ENCODE measurements around the gene OTOF.

DNA sequence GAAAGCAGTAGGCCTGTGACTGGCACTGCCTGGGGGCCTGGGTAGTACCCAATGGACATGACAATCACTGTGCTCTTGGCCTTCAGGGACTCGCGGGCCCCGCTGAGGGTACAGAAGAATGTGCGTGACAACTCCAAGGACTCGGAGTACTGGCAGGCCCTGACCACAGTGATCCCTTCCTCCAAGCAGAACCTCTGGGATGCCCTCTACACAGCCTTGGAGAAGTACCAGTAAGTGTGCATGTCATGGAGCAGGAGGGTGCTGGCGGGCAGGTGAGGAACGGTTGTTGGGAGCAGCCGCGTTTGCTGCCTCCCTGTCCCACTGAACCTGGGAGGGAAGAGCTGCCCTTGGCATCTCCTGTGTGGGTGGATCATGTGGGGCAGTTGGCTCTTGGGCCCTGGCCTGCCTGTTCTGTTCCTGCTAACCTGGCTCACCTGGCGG is 23.3 kb downstream of the OTOF start:
- TF ChIP-seq, protein P1, sequence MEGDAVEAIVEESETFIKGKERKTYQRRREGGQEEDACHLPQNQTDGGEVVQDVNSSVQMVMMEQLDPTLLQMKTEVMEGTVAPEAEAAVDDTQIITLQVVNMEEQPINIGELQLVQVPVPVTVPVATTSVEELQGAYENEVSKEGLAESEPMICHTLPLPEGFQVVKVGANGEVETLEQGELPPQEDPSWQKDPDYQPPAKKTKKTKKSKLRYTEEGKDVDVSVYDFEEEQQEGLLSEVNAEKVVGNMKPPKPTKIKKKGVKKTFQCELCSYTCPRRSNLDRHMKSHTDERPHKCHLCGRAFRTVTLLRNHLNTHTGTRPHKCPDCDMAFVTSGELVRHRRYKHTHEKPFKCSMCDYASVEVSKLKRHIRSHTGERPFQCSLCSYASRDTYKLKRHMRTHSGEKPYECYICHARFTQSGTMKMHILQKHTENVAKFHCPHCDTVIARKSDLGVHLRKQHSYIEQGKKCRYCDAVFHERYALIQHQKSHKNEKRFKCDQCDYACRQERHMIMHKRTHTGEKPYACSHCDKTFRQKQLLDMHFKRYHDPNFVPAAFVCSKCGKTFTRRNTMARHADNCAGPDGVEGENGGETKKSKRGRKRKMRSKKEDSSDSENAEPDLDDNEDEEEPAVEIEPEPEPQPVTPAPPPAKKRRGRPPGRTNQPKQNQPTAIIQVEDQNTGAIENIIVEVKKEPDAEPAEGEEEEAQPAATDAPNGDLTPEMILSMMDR (conservative IDR thresholded peaks at IDR 0.05 in 1 of 2, IDR thresholded peaks at IDR 0.05 in 1 of 2; ENCODE audit: low read depth in 1 of 2, low read length in 2 of 2), result no peak
- no peak for TF ChIP-seq EZH2 (IDR thresholded peaks at IDR 0.05; ENCODE audit: low read length, missing control alignments)
